ENCODE data around the gene EPC1. TPM values are rescaled to one million over a fixed set of nuclear protein-coding genes. Genes with fewer than 3 reads are reported as not detected.

Gene EPC1
- total and polyA plus RNA-seq, 2 of the 8 experiments (the other 6 are each of a cell fraction or from before 2014, with no cell fraction given) = 23.7 to 42.3 TPM

DNA sequence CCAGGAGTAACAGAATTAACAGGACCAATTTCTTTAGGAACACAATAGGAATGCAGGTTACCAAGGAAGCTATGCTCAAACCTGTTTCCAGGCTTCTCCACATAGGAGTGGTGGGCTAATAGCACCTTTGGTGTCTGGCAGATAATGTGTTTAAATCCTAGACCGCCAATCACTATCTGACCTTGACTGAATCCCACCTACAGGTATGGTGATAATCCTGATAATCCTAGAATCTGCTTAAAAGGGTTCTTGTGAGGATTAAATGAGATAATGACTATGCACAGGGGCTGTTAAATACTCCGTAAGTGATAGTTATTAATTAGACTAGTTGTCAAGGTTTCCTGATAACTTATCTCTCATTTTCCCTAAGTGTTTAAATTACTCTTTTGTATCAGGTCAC is 81.2 kb downstream of the EPC1 start:
- Histone ChIP-seq H2BK15ac (ENCODE audit: low read length) (no peak overlapping the region), H4K5ac (ENCODE audit: insufficient read length, low read depth, low read length) (no peak overlapping the region), H2BK120ac (replicated peaks; ENCODE audit: low read depth, low read length) (no peak overlapping the region), H2BK20ac (ENCODE audit: low read length) (no peak overlapping the region), H3K36me3 (ENCODE audit: control insufficient read depth in 2 of 4, insufficient read depth in 4 of 4, low read length in 3 of 4) (peaks cover 0 to 15% (median 9%) of the 10 kb centered on the region in 4 experiments; a peak in 4 of 8 replicates), H3K18ac (ENCODE audit: extremely low read depth, low read length) (no peak overlapping the region), H3K27me3 (replicated peaks in 1 of 4; ENCODE audit: control insufficient read depth in 3 of 4, extremely low read depth in 1 of 4, insufficient read depth in 3 of 4, low read length in 3 of 4) (no peaks in the 10 kb centered on the region), H3K23ac (ENCODE audit: insufficient read length) (no peak overlapping the region), H3K14ac (ENCODE audit: insufficient read length) (no peak overlapping the region), H3K4me3 (ENCODE audit: extremely low read depth in 1 of 4, insufficient read depth in 2 of 4, low read depth in 3 of 4, low read length in 4 of 4) (no peak overlapping the region), H3K79me1 (ENCODE audit: low read depth, low read length) (no peaks in the 10 kb centered on the region), H4K8ac (ENCODE audit: extremely low read depth, insufficient read depth, low read length) (no peak overlapping the region), H2BK5ac (ENCODE audit: low read depth, low read length) (no peak overlapping the region), H2AK5ac (ENCODE audit: low read depth, low read length) (no peak overlapping the region), H3K23me2 (ENCODE audit: low read depth, low read length) (no peaks in the 10 kb centered on the region; the same call in 1 of the 2 replicates), H3K56ac (replicated peaks; ENCODE audit: insufficient read length, low read depth, low read length) (no peak overlapping the region), H3K27ac (ENCODE audit: low read depth, low read length) (no peak overlapping the region), H2BK12ac (ENCODE audit: low read depth, low read length) (no peak overlapping the region), H3K4me2 (ENCODE audit: insufficient read depth in 1 of 2, low read depth in 2 of 2, low read length in 2 of 2) (no peak overlapping the region), H3K4me1 (replicated peaks in 1 of 4; ENCODE audit: control insufficient read depth in 3 of 4, insufficient read depth in 4 of 4, low read length in 3 of 4) (peaks cover 0 to 14% (median 3%) of the 10 kb centered on the region in 4 experiments; a peak in 6 of 7 replicates), H3K4ac (replicated peaks; ENCODE audit: insufficient read length, low read depth, low read length) (no peak overlapping the region), H4K91ac (replicated peaks; ENCODE audit: insufficient read length, low read length) (no peak overlapping the region), H3K79me2 (ENCODE audit: control insufficient read depth in 1 of 2, insufficient read depth in 2 of 2, low read length in 2 of 2) (no peaks in the 10 kb centered on the region), H4K20me1 (replicated peaks in 1 of 2; ENCODE audit: control insufficient read depth in 1 of 2, insufficient read depth in 2 of 2, low read length in 2 of 2) (no peaks in the 10 kb centered on the region), H3K9ac (replicated peaks in 1 of 4; ENCODE audit: extremely low read depth in 1 of 4, low read depth in 3 of 4, low read length in 3 of 4) (no peak overlapping the region), H2AFZ (ENCODE audit: low read length) (no peak overlapping the region), H3K9me3 (ENCODE audit: insufficient read depth in 2 of 2, low read depth in 1 of 2, low read length in 1 of 2) (no peaks in the 10 kb centered on the region)
- ChIA-PET CTCF (ENCODE audit: partially characterized antibody) (interaction anchor here (3.4 kb wide), 1 partner anchor 9 kb away, joined by 18 read pairs; no protein-coding TSS in a partner anchor), POLR2A (ENCODE audit: partially characterized antibody) (interaction anchor here (0.7 to 3.1 kb wide), 3 partner anchors 9 to 67 kb away, joined by 3 to 15 read pairs (median 3); no protein-coding TSS in a partner anchor)
- no peak for DNase-seq (ENCODE audit: low read depth in 1 of 2, low spot score in 2 of 2)
- 89% methylated on average over 2 of the region's 2 CpGs; no CpG with 5 or more reads in 1 of the 2 experiments for WGBS, 2 experiments (ENCODE audit: extremely low coverage in 1 of 2, insufficient coverage in 1 of 2, insufficient read length in 1 of 2, insufficient replicate concordance in 2 of 2, low coverage in 1 of 2, low lambda C conversion rate in 2 of 2, missing lambda C conversion rate in 1 of 2)
- no peak for FAIRE-seq
- TF ChIP-seq BRCA1 (IDR thresholded peaks at IDR 0.05; ENCODE audit: low read depth, low read length) = no peak
- TF ChIP-seq SRF (IDR thresholded peaks at IDR 0.05; ENCODE audit: low read depth, low read length) = no peak
- TF ChIP-seq SP2 (IDR thresholded peaks at IDR 0.05; ENCODE audit: low read length) = no peak

Measured in H1 (cell line).